ENCODE measurements around the gene BABAM2.

GRCh38 chr2:28321426-28321825 lies 430.9 kb downstream of the BABAM2 start:
- TF ChIP-seq POLR2A (IDR thresholded peaks at IDR 0.05) (no peak), POLR2AphosphoS5 (IDR thresholded peaks at IDR 0.05) (no peak)
- TF ChIP-seq, protein P1, sequence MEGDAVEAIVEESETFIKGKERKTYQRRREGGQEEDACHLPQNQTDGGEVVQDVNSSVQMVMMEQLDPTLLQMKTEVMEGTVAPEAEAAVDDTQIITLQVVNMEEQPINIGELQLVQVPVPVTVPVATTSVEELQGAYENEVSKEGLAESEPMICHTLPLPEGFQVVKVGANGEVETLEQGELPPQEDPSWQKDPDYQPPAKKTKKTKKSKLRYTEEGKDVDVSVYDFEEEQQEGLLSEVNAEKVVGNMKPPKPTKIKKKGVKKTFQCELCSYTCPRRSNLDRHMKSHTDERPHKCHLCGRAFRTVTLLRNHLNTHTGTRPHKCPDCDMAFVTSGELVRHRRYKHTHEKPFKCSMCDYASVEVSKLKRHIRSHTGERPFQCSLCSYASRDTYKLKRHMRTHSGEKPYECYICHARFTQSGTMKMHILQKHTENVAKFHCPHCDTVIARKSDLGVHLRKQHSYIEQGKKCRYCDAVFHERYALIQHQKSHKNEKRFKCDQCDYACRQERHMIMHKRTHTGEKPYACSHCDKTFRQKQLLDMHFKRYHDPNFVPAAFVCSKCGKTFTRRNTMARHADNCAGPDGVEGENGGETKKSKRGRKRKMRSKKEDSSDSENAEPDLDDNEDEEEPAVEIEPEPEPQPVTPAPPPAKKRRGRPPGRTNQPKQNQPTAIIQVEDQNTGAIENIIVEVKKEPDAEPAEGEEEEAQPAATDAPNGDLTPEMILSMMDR (IDR thresholded peaks at IDR 0.05): no peak

Data from sigmoid colon (tissue), 4 donors.